GM19452 (cell line): ENCODE data around the gene SHISAL1.

Experiments
- ATAC-seq: cut with Tn5 transposase; IDR thresholded peaks from one replicate; pipeline ENCODE4 v1.9.1; 2021; ENCODE audit not compliant: unreplicated experiment

The SHISAL1 gene

GRCh38 chr22:44196241-44196640, 116.5 kb downstream of the SHISAL1 start:
- ATAC-seq = no peak

GRCh38 chr22:44195189-44195871, 117.4 kb downstream of the SHISAL1 start:
- ATAC-seq = no peak

DNA sequence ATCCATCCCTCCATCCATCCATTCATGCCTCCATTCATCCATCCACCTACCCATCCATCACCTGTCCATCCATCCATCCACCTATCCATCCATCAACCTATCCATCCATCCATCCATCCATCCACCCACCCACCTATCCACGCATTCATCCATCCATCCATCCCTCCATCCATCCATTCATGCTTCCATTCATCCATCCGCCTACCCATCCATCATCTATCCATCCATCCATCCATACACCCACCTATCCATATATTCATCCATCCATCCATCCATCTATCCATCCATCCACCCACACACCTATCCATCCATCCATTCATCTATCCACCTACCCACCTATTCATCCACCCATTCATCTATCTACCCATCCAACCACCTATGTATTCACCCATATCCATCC, 118.2 kb downstream of the SHISAL1 start:
- no peak for ATAC-seq
